ENCODE measurements around the gene KIF16B. TPM values are rescaled to one million over a fixed set of nuclear protein-coding genes. Genes with fewer than 3 reads are reported as not detected.

The KIF16B gene
- total RNA-seq, 1 experiment from 2014 or later, result 12.7 TPM

GRCh38 chr20:16538779-16539178 lies 34.5 kb downstream of the KIF16B start:
- Histone ChIP-seq H3F3A (ENCODE audit: low read length, unreplicated experiment) (no peaks in the 10 kb centered on the region), H4K20me1 (ENCODE audit: low read length) (no peaks in the 10 kb centered on the region), H3K9me2 (replicated peaks; ENCODE audit: low read length) (no peaks in the 10 kb centered on the region), H3K27ac (ENCODE audit: low read length) (no peak overlapping the region), H3K4me2 (ENCODE audit: low read length) (no peak overlapping the region), H3K4me1 (ENCODE audit: insufficient read depth, low read length) (0 out of 2 replicates have a peak, but pooled peaks cover 5% of the 10 kb centered on the region), H3K9me3 (ENCODE audit: low read length) (no peaks in the 10 kb centered on the region), H3K9ac (ENCODE audit: low read length) (no peak overlapping the region), H3K79me2 (ENCODE audit: low read length) (no peaks in the 10 kb centered on the region), H3K27me3 (ENCODE audit: low read length) (no peaks in the 10 kb centered on the region), H2AFZ (ENCODE audit: low read length) (no peak overlapping the region), H3K4me3 (ENCODE audit: low read length) (no peak overlapping the region), H3K36me3 (ENCODE audit: low read depth, low read length) (no peaks in the 10 kb centered on the region)
- TF ChIP-seq EZH2 (IDR thresholded peaks at IDR 0.05; ENCODE audit: low read length, unreplicated experiment) (no peak), CTCF (conservative IDR thresholded peaks at IDR 0.05; ENCODE audit: low read depth, low read length) (no peak), EZH2phosphoT487 (IDR thresholded peaks at IDR 0.05; ENCODE audit: borderline replicate concordance, low read length) (no peak)
- no peak for ATAC-seq
- ChIA-PET CTCF (no interaction called here), POLR2A (ENCODE audit: unreplicated experiment) (no interaction called here)
- no peak for DNase-seq
- BruUV-seq (replicated peaks), result no TSS peak
- intact Hi-C loops (cut with micrococcal nuclease), result no loop called here

- Histone ChIP-seq H3K36me3 (ENCODE audit: low read depth, low read length) (no peaks in the 10 kb centered on the region), H3K9ac (ENCODE audit: low read length) (no peak overlapping the region), H4K20me1 (ENCODE audit: low read length) (no peaks in the 10 kb centered on the region), H2AFZ (ENCODE audit: low read length) (no peak overlapping the region), H3K4me1 (ENCODE audit: insufficient read depth, low read length) (0 out of 2 replicates have a peak, but pooled peaks cover 5% of the 10 kb centered on the region), H3K4me3 (ENCODE audit: low read length) (no peak overlapping the region), H3K79me2 (ENCODE audit: low read length) (no peaks in the 10 kb centered on the region), H3F3A (ENCODE audit: low read length, unreplicated experiment) (no peaks in the 10 kb centered on the region), H3K27me3 (ENCODE audit: low read length) (no peaks in the 10 kb centered on the region), H3K27ac (ENCODE audit: low read length) (no peak overlapping the region), H3K9me3 (ENCODE audit: low read length) (no peaks in the 10 kb centered on the region), H3K4me2 (ENCODE audit: low read length) (no peak overlapping the region), H3K9me2 (replicated peaks; ENCODE audit: low read length) (no peaks in the 10 kb centered on the region)
- ATAC-seq (no peak), DNase-seq (no peak)
- ChIA-PET POLR2A (ENCODE audit: unreplicated experiment) (no interaction called here), CTCF (no interaction called here)
- intact Hi-C loops (cut with micrococcal nuclease), result no loop called here
- TF ChIP-seq EZH2phosphoT487 (IDR thresholded peaks at IDR 0.05; ENCODE audit: borderline replicate concordance, low read length), result no peak
- TF ChIP-seq CTCF (conservative IDR thresholded peaks at IDR 0.05; ENCODE audit: low read depth, low read length), result no peak
- no peak for TF ChIP-seq EZH2 (IDR thresholded peaks at IDR 0.05; ENCODE audit: low read length, unreplicated experiment)
- BruUV-seq (replicated peaks), result no TSS peak
Measured at GRCh38 chr20:16537918-16538317, 35.3 kb downstream of the KIF16B start.

GRCh38 chr20:16537025-16537665 lies 36.1 kb downstream of the KIF16B start:
- no peak for TF ChIP-seq EZH2phosphoT487 (IDR thresholded peaks at IDR 0.05; ENCODE audit: borderline replicate concordance, low read length)
- TF ChIP-seq CTCF (conservative IDR thresholded peaks at IDR 0.05; ENCODE audit: low read depth, low read length), result no peak
- no peak for TF ChIP-seq EZH2 (IDR thresholded peaks at IDR 0.05; ENCODE audit: low read length, unreplicated experiment)
- H4K20me1 ChIP-seq (ENCODE audit: low read length), result no peaks in the 10 kb centered on the region
- no peak for DNase-seq
- H3K4me3 ChIP-seq (ENCODE audit: low read length), result no peak overlapping the region
- no peaks in the 10 kb centered on the region for H3K9me2 ChIP-seq (replicated peaks; ENCODE audit: low read length)
- H3K36me3 ChIP-seq (ENCODE audit: low read depth, low read length), result no peaks in the 10 kb centered on the region
- H3K9ac ChIP-seq (ENCODE audit: low read length), result no peak overlapping the region
- no TSS peak for BruUV-seq (replicated peaks)
- H3K79me2 ChIP-seq (ENCODE audit: low read length), result no peaks in the 10 kb centered on the region
- POLR2A ChIA-PET (ENCODE audit: unreplicated experiment), result no interaction called here
- intact Hi-C loops (cut with micrococcal nuclease), result no loop called here
- no peak overlapping the region for H3K27ac ChIP-seq (ENCODE audit: low read length)
- no peak overlapping the region for H2AFZ ChIP-seq (ENCODE audit: low read length)
- CTCF ChIA-PET, result no interaction called here
- no peaks in the 10 kb centered on the region for H3K27me3 ChIP-seq (ENCODE audit: low read length)
- H3F3A ChIP-seq (ENCODE audit: low read length, unreplicated experiment), result no peaks in the 10 kb centered on the region
- no peaks in the 10 kb centered on the region for H3K9me3 ChIP-seq (ENCODE audit: low read length)
- no peak overlapping the region for H3K4me2 ChIP-seq (ENCODE audit: low read length)
- H3K4me1 ChIP-seq (ENCODE audit: insufficient read depth, low read length), result 0 out of 2 replicates have a peak, but pooled peaks cover 5% of the 10 kb centered on the region
- no peak for ATAC-seq

Data from PC-3 (cell line).